Prostate gland (tissue), 2 donors: ENCODE data around the gene CCDC141.

ENCODE experiments used
- CTCF ChIP-seq, 4 experiments: fragments of 200-600 bp in 2 of 4; fragments of 450-650 bp in 2 of 4; sonication (generic) in 2 of 4; IDR thresholded peaks; 1 replicate in 3 of 4; 2 replicates in 1 of 4; pipeline ENCODE4 v1.5.1; 2016 to 2019; ENCODE audit warnings: antibody characterized with exemption in 4 of 4, mild to moderate bottlenecking in 2 of 4, moderate library complexity in 2 of 4
- POLR2A ChIP-seq: fragments of 450-650 bp; IDR thresholded peaks from one replicate; pipeline ENCODE4 v1.6.1; 2016; ENCODE audit warnings: antibody characterized with exemption, mild to moderate bottlenecking
- POLR2AphosphoS5 ChIP-seq: sonication (generic); formaldehyde crosslinking; IDR thresholded peaks from one replicate; pipeline ENCODE4 v1.6.1; 2017; ENCODE audit warnings: antibody characterized with exemption

- TF ChIP-seq POLR2A, result no peak
- TF ChIP-seq CTCF (IDR thresholded peaks at IDR 0.05), result no peak
- no peak for TF ChIP-seq POLR2AphosphoS5
Measured at GRCh38 chr2:178997067-178997466, 52.9 kb downstream of the CCDC141 start.
